Astrocyte (in vitro differentiated cells and primary cell): Measurements from ENCODE around the gene FSTL4.

ENCODE experiments used
- CTCF ChIP-seq: IDR thresholded peaks from 2 replicates; pipeline ENCODE4 v1.5.1; 2011; ENCODE audit warnings: low read depth, mild to moderate bottlenecking, inconsistent platforms, low read length, moderate library complexity; ENCODE audit not compliant: insufficient read depth
- EZH2 ChIP-seq: IDR thresholded peaks from 2 replicates; pipeline ENCODE4 v1.6.1; 2012; ENCODE audit warnings: mild to moderate bottlenecking, low read length, inconsistent platforms; ENCODE audit not compliant: insufficient read depth

DNA sequence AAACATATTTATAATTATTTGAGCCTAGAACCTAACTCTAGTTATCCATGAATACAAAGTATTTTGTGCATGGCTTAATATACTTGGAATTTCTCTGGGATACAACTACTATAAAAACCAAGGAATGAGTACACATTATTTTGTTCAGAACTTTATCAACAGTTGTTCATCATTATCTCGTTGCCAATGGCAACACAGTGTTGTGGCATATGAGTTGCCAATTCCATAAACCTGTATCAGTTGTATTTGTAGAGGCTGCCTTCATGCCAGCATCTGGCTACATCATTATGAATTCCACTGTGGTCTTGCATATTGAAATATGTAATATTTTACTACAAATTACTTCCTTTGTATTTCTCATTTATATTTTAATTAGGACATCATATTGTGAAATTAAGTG, 250.4 kb downstream of the FSTL4 start:
- TF ChIP-seq CTCF = no peak
- TF ChIP-seq EZH2 = no peak
